Inferior parietal cortex (tissue), 1 donor: ENCODE results near the gene C5orf46.
A peak's percentile ranks its signal among the peaks of the same experiment; 100 is the strongest.

ENCODE experiments used
- DNase-seq: peaks from one replicate; pipeline ENCODE4 v3.0.0-alpha.2; 2016; ENCODE audit errors: extremely low spot score

C5orf46 gene

DNA sequence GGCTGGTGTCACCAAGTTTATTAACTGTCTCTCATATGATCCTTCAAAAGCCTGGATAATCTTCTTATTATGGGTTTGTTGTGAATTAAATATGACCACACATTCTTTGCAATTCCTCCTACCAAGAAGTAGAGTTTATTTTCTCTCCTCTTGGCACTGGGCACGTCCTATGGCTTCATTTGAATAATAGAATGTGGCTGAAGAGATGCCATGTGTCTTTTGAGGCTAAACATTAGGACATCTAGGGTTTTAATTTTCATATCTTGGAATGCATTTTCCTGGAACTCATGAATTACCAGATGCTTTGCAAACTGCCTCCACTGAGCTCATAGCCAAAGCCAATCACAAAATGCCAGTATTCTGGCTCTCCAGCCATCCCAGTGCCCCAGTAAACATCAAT is 47.8 kb downstream of the C5orf46 start:
- no peak for DNase-seq

DNA sequence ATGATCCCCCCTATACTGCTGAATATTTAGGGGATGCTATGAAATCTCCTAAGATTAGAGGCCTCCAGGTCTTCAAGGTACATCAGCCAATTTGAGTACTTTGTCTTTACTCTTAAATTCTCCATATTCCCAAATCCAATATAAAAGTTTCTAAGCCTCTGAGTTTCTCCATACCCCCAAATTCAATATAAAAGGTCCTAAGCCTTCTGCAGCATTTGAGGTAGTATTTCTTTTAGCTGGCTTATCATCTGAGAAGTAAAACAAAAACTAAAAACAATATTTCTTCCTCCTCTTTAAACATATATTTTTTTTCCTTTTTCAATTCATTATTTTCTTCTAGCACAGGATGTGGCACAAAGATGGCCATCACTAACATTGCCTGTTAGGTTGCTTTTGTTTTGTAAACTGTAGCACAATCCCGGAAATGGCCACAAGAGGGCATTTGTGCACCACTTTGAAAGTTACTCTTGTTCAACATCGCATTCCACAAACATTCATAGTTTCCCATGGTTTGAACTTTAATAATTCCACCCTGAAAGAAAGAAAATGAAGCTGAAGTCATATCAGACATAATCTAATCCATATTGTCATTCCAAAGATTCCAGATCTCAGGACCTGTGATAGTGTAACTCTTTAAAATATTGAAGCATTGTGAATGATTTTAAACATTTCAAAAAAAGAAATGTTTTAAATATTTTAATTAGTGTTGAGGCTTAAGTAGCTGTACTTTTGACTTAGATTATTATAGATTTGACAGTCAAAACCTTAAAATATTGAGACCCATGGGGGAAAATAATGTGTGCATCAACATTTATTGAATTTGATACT is 48.8 kb downstream of the C5orf46 start:
- peak; percentile 88 for DNase-seq

DNA sequence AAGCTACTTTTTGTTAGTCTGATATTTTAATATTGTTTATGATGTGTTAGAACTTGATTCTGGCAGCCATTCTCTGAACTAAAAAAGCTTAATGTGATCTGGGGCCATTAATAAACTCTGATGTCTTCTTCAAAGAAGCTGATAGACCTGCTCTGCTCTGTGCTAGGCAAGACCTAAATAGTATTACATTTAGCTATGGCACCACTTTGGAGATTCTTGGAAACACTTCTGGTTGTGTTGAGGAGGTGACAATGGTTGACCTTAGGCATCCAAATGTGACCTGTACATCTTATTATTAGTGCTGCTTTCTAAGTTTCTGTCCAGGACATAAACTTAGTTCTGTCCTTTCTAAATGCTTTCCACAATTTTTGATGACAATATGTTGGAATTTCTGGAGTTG is 49.5 kb downstream of the C5orf46 start:
- no peak for DNase-seq

DNA sequence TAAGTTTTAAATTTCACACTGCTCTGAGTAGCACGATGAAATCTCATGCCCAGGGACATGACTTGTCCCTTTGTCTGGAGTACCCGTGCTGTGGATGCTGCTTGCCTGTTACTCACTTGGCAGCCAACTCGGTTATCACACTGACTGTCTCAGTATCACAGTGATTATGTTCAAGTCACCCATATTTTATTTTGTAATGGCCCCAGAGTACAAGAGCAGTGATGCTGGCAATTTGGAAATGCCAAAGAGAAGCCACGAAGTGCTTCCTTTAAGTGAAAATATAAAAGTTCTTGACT is 50.6 kb downstream of the C5orf46 start:
- no peak for DNase-seq

DNA sequence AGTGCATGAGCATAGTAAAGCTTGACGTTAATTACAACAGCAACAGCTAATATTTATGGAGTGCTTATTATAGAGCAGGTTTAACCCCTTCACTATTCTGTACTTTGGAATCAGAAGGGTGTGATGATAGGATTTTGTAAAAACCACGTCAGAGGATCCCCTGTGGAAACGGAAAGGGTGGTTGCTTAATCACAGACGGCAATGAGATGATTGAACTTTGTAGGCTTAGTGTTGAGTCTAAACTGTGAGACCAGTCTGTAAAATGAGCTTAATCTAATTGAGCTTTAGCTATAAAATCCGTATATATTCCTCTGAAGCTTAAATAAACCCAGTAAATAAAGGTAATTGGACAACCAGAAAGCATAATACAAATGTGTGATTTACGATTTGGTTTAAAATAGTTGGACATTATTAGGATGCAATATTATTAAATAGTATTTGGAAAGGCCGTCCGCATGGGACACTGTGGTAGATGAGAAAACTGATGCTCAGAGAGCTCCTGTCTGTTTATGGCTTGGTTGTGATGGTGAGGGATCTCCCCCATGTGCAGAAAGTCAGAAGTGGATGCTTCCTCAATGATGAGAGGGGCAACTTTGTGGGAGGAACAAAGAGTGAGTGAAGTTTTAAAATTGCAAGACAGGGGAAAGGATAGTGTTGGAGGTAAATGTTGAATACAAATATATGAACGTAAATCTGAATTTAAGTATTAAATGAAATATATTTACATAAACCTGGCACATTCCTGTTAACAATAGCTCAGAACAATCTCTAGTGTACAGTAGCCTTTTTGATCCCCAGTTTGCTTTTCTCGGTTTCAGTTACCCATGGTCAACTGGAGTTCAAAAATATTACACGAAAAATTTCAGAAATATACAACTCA is 51.2 kb downstream of the C5orf46 start:
- no peak for DNase-seq

DNA sequence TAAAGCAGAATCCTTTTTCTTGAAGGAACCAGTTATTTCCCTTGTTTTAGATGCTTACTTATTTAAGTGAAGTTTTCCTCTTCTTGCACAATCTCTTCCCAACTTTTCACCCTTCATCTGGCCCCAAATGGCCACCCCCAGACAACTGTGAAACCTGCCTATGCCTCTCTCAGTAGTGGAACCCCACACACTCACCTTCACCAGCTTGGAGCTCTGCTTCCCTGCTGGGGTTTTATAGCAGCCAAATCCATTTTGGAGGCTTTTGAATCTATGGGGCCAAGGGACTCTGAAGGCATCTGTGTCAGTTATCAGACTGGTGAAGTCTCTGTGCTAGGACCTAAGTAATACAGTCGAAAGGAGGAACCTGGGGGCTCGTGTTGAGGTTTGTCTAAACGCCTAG is 52.0 kb downstream of the C5orf46 start:
- DNase-seq, result no peak

DNA sequence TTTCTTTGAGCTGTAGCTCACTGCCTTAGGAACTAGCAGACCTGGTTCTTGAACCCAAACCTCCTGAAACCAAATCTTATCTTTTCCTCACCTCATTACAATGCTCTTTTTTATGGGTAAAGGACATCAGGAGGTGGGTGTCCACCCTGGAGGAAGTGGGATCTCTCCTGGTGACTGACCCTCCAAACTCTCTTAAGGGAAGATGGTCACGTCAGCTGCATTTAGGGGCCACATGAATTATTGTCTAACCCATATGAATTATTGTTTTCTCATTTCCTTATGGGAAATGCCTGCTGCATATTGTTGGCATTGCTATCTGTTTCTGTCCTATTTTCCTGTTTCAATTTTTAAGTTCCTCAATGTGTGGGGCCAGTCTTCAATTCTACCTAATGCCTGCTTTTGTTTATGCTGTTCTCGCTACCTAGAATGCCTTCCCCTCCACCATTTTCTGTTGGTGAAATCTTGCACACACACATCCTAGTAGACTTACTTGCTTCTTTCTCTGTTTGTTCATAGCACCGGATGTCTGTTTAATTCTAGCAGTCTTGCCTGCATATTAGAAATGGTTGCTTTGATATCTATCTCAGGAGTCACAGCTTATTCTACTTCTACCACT is 52.9 kb downstream of the C5orf46 start:
- DNase-seq, result no peak

DNA sequence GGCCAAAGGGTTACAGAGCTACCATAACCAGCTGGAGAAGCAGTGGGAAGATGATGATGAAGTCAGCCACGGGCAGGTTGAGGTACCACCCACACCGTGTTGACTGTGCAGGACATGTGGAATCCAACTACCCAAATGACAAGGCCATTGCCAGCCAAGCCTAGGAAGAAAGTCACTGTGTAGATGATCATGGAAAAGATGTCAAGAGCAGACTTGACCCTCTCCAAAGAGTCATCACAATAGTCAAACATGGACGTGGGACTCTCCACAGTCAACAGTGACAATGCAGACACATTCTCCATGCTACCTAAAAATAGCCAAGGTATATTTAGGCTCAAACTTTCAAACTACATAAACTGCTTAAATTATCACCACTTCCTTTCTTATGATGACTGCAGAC is 54.0 kb downstream of the C5orf46 start:
- DNase-seq, result no peak

DNA sequence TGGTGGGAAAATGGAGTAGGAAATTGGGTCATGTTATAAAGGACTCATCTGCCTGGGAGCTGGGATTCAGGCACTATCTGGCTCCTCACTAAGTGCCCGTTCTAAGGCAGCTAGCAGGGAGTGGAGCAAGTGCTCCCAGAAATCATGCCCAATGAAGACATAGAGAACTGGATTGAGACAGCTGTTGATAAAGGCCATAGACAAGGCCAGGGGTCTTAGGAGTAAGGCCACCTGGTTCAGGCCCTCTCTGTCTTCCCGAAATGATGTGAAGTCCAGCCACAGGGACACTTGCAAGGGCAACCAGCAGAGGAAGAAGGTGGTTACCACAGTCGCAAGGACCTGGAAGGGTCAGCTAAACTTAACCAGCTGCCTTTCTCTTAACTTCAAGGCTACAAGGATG is 54.8 kb downstream of the C5orf46 start:
- no peak for DNase-seq

DNA sequence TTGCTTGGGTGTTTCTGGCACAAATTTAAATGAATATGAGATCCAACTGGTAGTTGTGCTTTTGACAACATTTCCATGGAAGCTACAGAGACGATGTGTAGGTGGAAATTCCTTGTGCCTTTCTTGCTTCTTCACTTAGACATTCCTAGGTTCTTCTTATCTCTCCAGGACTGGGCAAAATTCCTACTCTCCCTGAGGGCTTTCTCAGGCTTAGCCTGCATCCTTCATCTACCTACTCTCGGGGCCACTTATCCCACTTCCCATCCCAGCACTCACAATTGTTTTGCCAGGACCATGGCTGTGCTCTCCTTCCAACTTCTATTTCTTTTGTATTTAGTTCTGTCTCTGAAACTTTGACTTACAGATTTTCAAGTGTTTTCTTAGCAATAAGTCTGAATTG is 57.1 kb downstream of the C5orf46 start:
- no peak for DNase-seq

DNA sequence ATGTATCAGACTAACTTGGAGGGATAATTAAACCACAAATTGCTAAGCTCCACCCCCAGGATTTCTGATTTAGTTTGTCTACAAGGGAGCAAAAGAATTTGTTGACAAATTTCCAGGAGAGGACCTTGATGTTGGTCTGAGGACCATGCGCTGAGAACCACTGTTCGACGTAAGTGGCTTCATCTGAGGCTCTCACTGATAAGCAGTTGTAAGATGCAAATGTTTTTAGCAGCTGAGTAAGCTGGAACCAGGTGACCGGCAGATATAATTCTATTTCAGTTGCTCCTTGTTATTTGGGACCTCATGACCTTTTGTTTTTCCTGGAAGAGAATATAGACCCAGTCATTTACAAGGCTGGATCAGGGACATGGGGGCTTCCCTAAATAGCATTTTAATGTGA is 60.7 kb downstream of the C5orf46 start:
- DNase-seq, result no peak

DNA sequence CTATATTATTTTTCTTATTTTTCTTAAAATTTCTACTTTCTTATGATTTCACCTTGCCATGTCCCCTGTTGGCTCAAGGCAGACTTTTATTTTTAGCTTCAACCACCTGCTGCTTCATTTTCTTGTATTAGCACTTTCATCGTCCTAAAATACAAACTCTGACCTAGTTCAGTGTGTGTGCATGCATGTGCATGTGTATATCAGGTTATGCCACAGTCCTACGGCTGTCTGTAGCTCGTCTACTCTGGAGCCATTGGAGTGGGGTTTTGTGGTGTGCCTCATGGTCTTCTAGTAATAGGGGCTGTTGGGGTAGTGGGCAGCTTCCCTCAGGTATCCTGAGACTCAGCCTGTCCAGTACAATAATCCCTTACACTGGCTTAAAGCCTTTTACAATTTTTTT is 61.5 kb downstream of the C5orf46 start:
- no peak for DNase-seq

DNA sequence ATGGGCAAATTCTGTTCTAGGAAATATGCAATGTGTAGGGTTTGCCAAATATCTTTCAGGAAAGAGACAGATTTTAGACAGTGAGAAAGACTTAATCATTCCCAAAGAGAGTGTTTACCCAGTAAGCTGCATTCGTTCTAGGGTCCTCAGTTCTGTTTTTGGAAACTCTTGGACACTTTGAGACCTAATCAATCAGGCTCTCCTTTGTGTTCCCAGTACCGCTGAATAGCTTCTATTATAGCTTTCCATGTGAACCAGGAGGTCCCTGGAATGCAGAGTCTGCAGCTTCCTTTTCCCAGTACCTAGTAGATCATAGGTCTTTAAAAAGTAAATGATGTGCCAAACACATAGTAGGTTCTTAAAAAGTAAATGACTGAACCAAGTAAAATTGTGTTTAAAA is 63.5 kb downstream of the C5orf46 start:
- no peak for DNase-seq
